ENCODE measurements around the gene GALNT1. TPM values are rescaled to one million over a fixed set of nuclear protein-coding genes. Genes with fewer than 3 reads are reported as not detected.

The GALNT1 gene
- total RNA-seq, 2 donors from 2014 or later, result 27.0 to 37.2 TPM

DNA sequence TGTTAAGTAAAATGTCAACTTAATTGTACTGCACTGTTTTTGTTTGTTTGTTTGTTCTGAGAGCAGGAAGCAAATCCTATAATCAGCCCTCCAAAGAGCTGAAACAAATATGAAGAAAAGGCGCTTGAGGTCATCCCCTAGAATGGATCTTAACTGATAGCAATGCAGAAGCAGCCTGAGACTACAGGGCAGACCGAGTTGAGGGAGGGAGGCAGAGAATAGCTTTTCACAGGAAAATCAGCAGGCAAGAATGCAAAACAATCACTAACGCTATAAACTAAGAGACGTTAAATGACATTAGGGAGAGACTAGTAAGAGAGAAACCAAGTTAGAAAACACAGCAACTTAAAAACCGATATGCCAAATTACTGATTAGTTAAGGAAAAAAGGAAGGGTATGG is 37.2 kb downstream of the GALNT1 start:
- H3K4me3 ChIP-seq, result no peak overlapping the region
- TF ChIP-seq, protein P1, sequence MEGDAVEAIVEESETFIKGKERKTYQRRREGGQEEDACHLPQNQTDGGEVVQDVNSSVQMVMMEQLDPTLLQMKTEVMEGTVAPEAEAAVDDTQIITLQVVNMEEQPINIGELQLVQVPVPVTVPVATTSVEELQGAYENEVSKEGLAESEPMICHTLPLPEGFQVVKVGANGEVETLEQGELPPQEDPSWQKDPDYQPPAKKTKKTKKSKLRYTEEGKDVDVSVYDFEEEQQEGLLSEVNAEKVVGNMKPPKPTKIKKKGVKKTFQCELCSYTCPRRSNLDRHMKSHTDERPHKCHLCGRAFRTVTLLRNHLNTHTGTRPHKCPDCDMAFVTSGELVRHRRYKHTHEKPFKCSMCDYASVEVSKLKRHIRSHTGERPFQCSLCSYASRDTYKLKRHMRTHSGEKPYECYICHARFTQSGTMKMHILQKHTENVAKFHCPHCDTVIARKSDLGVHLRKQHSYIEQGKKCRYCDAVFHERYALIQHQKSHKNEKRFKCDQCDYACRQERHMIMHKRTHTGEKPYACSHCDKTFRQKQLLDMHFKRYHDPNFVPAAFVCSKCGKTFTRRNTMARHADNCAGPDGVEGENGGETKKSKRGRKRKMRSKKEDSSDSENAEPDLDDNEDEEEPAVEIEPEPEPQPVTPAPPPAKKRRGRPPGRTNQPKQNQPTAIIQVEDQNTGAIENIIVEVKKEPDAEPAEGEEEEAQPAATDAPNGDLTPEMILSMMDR (IDR thresholded peaks at IDR 0.05), result no peak
- TF ChIP-seq POLR2A (IDR thresholded peaks at IDR 0.05), result no peak
- WGBS, 2 donors, result 69 to 73% methylated on average over 5 of the region's 5 CpGs
- no peaks in the 10 kb centered on the region for H3K27me3 ChIP-seq
- no peaks in the 10 kb centered on the region for H3K9me3 ChIP-seq
- peaks cover 7% of the 10 kb centered on the region for H3K4me1 ChIP-seq
- DNase-seq, result no peak
- no peak overlapping the region for H3K27ac ChIP-seq
- H3K36me3 ChIP-seq (replicated peaks in 1 of 2; ENCODE audit: insufficient read depth in 1 of 2, low read depth in 2 of 2), result no peaks in the 10 kb centered on the region
- no peak for ATAC-seq
- intact Hi-C loops (cut with DNase I), result no loop called here

DNA sequence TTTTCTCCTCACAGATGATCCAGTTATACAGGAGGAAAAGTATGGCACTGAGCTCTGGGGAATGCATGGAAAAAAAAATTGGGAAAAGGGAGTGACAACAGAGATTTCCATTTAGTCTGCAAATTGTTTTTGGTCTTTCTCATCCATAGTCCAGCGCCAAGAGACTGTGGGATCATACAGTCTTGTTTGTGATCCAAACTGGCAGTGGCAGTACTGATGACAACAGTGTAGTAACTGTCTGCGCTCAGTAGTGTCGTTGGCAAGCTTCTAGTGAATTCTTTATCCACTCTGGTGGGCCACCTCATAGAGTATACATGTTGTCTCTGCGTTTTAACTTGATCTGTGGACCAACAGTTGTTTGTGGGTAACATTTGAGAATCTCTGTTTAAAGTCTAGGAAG is 37.9 kb downstream of the GALNT1 start:
- peaks cover 7% of the 10 kb centered on the region for H3K4me1 ChIP-seq
- WGBS, 2 donors, result 70 to 89% methylated on average over 4 of the region's 4 CpGs
- no peak overlapping the region for H3K27ac ChIP-seq
- intact Hi-C loops (cut with DNase I), result no loop called here
- no peaks in the 10 kb centered on the region for H3K27me3 ChIP-seq
- DNase-seq (no peak), ATAC-seq (no peak)
- H3K4me3 ChIP-seq, result no peak overlapping the region
- H3K9me3 ChIP-seq, result no peaks in the 10 kb centered on the region
- H3K36me3 ChIP-seq (replicated peaks in 1 of 2; ENCODE audit: insufficient read depth in 1 of 2, low read depth in 2 of 2), result no peaks in the 10 kb centered on the region
- TF ChIP-seq, protein P1 (IDR thresholded peaks at IDR 0.05), result no peak
- no peak for TF ChIP-seq POLR2A (IDR thresholded peaks at IDR 0.05)

DNA sequence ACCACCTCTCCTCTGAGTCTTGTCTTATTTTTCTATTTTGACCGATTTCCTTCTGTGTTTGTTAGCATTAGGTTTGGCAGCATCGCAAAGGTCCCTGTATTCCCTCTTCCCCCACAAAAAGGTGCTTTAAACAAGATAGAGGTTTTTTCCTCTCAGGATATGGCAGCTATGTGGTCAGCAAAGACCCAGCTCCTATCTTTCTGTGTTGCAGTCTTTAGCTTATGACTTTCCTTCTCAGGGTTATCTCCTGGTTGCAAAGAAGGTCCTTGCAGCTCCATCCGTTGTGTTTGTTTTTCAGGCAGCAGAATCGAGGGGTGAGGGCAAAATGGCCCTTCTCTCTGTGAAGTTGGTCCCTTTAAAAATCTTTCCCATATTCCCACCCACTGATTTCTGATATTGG is 38.4 kb downstream of the GALNT1 start:
- H3K4me1 ChIP-seq, result peaks cover 7% of the 10 kb centered on the region
- ATAC-seq, result no peak
- no peaks in the 10 kb centered on the region for H3K9me3 ChIP-seq
- H3K4me3 ChIP-seq, result no peak overlapping the region
- no peaks in the 10 kb centered on the region for H3K27me3 ChIP-seq
- H3K36me3 ChIP-seq (replicated peaks in 1 of 2; ENCODE audit: insufficient read depth in 1 of 2, low read depth in 2 of 2), result no peaks in the 10 kb centered on the region
- DNase-seq, result no peak
- H3K27ac ChIP-seq, result no peak overlapping the region
- intact Hi-C loops (cut with DNase I), result no loop called here
- 68 to 70% methylated on average over 4 of the region's 4 CpGs for WGBS, 2 donors
- TF ChIP-seq, protein P1 (IDR thresholded peaks at IDR 0.05), result no peak
- no peak for TF ChIP-seq POLR2A (IDR thresholded peaks at IDR 0.05)

DNA sequence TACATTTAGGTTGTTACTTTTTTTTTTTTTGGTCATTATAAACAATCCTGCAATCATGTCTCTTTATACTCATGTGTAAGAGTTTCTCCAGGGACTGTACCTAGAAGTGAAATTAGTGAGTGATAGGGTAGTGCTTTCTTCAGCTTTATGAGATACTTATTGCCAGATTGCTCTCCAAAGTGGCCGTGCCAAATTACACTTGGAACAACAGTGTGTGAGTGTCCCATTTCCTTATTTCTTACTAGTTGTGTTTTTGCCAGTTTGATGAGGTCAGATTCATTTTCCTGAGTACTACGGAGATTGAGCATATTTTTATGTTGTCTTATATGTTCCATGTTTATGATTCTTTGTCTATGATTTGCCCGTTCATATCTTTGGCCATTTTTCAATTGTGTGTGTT is 39.2 kb downstream of the GALNT1 start:
- H3K36me3 ChIP-seq (replicated peaks in 1 of 2; ENCODE audit: insufficient read depth in 1 of 2, low read depth in 2 of 2), result no peaks in the 10 kb centered on the region
- no peak for TF ChIP-seq POLR2A (IDR thresholded peaks at IDR 0.05)
- TF ChIP-seq, protein P1 (IDR thresholded peaks at IDR 0.05), result no peak
- H3K27ac ChIP-seq, result no peak overlapping the region
- intact Hi-C loops (cut with DNase I), result no loop called here
- no peaks in the 10 kb centered on the region for H3K9me3 ChIP-seq
- peak in 1 of 4 donors; percentile 5 for DNase-seq
- peak; percentile 30 for ATAC-seq
- H3K4me1 ChIP-seq, result peaks cover 7% of the 10 kb centered on the region
- WGBS, 2 donors, result 51 to 61% methylated on average over 3 of the region's 3 CpGs
- no peak overlapping the region for H3K4me3 ChIP-seq
- no peaks in the 10 kb centered on the region for H3K27me3 ChIP-seq

DNA sequence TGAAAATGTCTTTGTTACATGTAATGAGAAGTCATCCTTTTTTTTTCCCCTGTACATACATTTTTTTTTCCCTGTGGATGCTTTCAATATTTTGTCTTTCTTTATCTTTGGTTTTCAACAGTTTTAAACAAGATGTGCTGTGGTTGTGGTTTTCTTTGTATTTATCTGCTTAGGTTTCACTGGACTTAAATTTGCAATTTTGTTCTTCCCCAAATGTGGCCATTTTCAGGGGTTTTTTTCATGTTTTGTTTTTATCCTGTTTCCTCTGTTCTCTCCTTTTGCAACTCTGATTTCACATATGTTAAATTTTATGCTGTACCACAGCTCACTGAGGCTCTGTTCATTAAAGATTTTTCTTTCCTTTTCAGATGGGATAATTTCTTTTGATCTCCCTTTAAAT is 41.7 kb downstream of the GALNT1 start:
- DNase-seq (no peak), ATAC-seq (no peak)
- TF ChIP-seq, protein P1 (IDR thresholded peaks at IDR 0.05), result no peak
- TF ChIP-seq POLR2A (IDR thresholded peaks at IDR 0.05), result no peak
- peaks cover 0 to 4% (median 0%) of the 10 kb centered on the region in 3 donors for H3K9me3 ChIP-seq
- H3K4me1 ChIP-seq, result peaks cover 3% of the 10 kb centered on the region
- no peaks in the 10 kb centered on the region for H3K36me3 ChIP-seq (replicated peaks in 1 of 2; ENCODE audit: insufficient read depth in 1 of 2, low read depth in 2 of 2)
- H3K27me3 ChIP-seq, result no peaks in the 10 kb centered on the region
- no peak overlapping the region for H3K27ac ChIP-seq
- intact Hi-C loops (cut with DNase I), result no loop called here
- no peak overlapping the region for H3K4me3 ChIP-seq
